ENCODE data around the gene EEF1B2.

GRCh38 chr2:206154197-206154596, 5.5 kb upstream of the EEF1B2 start:
- no peak for TF ChIP-seq ZFP3 (CRISPR knock-in tag; IDR thresholded peaks at IDR 0.05)
- no peak for TF ChIP-seq CSRNP3 (CRISPR knock-in tag; IDR thresholded peaks at IDR 0.05)
- no peak for TF ChIP-seq ESRRG (CRISPR knock-in tag; IDR thresholded peaks at IDR 0.05)
- TF ChIP-seq SNAI2 (CRISPR knock-in tag; IDR thresholded peaks at IDR 0.05), result no peak
- TF ChIP-seq ZFP30 (CRISPR knock-in tag; IDR thresholded peaks at IDR 0.05), result no peak
- no peak for TF ChIP-seq CSDC2 (CRISPR knock-in tag; IDR thresholded peaks at IDR 0.05)
- no peak for TF ChIP-seq PPARA (CRISPR knock-in tag; IDR thresholded peaks at IDR 0.05; ENCODE audit: borderline replicate concordance)
- no peak for TF ChIP-seq OSR1 (CRISPR knock-in tag; IDR thresholded peaks at IDR 0.05)
- no peak for TF ChIP-seq PATZ1 (CRISPR knock-in tag; IDR thresholded peaks at IDR 0.05; ENCODE audit: borderline replicate concordance)
- TF ChIP-seq ZNF565 (CRISPR knock-in tag; conservative IDR thresholded peaks at IDR 0.05; ENCODE audit: low read depth), result no peak
- no peak for TF ChIP-seq ARNTL (CRISPR knock-in tag; IDR thresholded peaks at IDR 0.05; ENCODE audit: borderline replicate concordance, low read depth)
- TF ChIP-seq GLIS3 (CRISPR knock-in tag; IDR thresholded peaks at IDR 0.05), result no peak
- TF ChIP-seq RARB (CRISPR knock-in tag; IDR thresholded peaks at IDR 0.05), result no peak
- TF ChIP-seq ZNF70 (CRISPR knock-in tag; IDR thresholded peaks at IDR 0.05), result no peak
